Natural killer cell (primary cell): ENCODE results near the gene NFIA. TPM values are rescaled to one million over a fixed set of nuclear protein-coding genes. Genes with fewer than 3 reads are reported as not detected.

Experiments used
- ATAC-seq, 3 donors: fragments of 150-1000 bp in 2 of 3; fragments of 200-7000 bp in 1 of 3; cut with Tn5 transposase; 1 replicate in 1 of 3; 2 replicates in 2 of 3; pipeline ENCODE4 v1.10.0; 2021; ENCODE audit warnings: mild to moderate bottlenecking in 2 of 3, moderate library complexity in 2 of 3
- DNase-seq, 2 donors: peaks; one replicate each; pipeline versions ENCODE4 v3.0.0 to v3.0.0-alpha.2; 2013 to 2021; ENCODE audit warnings: mixed read lengths in 1 of 2
- H3K27ac ChIP-seq: one replicate; pipeline ENCODE4 v1.5.1; 2013; ENCODE audit warnings: mild to moderate bottlenecking, low read length
- H3K27me3 ChIP-seq: one replicate; pipeline ENCODE4 v1.6.1; 2013; ENCODE audit warnings: low read length; ENCODE audit not compliant: control insufficient read depth, insufficient read depth
- H3K36me3 ChIP-seq: one replicate; pipeline ENCODE4 v1.6.1; 2013; ENCODE audit warnings: low read length; ENCODE audit not compliant: control insufficient read depth, insufficient read depth
- H3K4me1 ChIP-seq: one replicate; pipeline ENCODE4 v1.6.1; 2013; ENCODE audit warnings: low read length; ENCODE audit not compliant: control insufficient read depth, insufficient read depth
- H3K4me3 ChIP-seq: one replicate; pipeline ENCODE4 v1.5.1; 2013; ENCODE audit warnings: low read length
- H3K9me3 ChIP-seq: one replicate; pipeline ENCODE4 v1.6.1; 2013; ENCODE audit warnings: low read length; ENCODE audit not compliant: control insufficient read depth, insufficient read depth
- H3K27ac Mint-ChIP-seq, 2 donors: one replicate each; pipeline ENCODE4 v1.8.0; 2022; ENCODE audit warnings: mild to moderate bottlenecking in 2 of 2, mixed read lengths in 2 of 2, moderate library complexity in 1 of 2
- H3K27me3 Mint-ChIP-seq, 2 donors: one replicate each; pipeline ENCODE4 v1.8.0; 2022; ENCODE audit warnings: low read depth in 2 of 2, mixed read lengths in 2 of 2
- H3K36me3 Mint-ChIP-seq: one replicate; pipeline ENCODE4 v1.8.0; 2022; ENCODE audit warnings: mixed read lengths
- H3K4me1 Mint-ChIP-seq, 2 donors: one replicate each; pipeline ENCODE4 v1.8.0; 2022; ENCODE audit warnings: mixed read lengths in 2 of 2
- H3K4me3 Mint-ChIP-seq: one replicate; pipeline ENCODE4 v1.8.0; 2022; ENCODE audit warnings: mild to moderate bottlenecking, moderate library complexity, mixed read lengths
- H3K9me3 Mint-ChIP-seq, 2 donors: one replicate each; pipeline ENCODE4 v1.8.0; 2022; ENCODE audit warnings: mixed read lengths in 2 of 2
- WGBS: methylation state at CpG from one replicate; pipeline ENCODE4 v1.1.7; 2013; ENCODE audit warnings: missing lambda C conversion rate; ENCODE audit not compliant: insufficient coverage; 5-methylcytosine and 5-hydroxymethylcytosine counted together
- intact Hi-C: fragments of 100-400 bp; cut with micrococcal nuclease; formaldehyde crosslinking; loops from one replicate; pipeline ENCODE4 v1.14.2; 2022
- total RNA-seq, 4 donors: library from RNA; stranded (reverse); fragments of 120-200 nt in 1 of 4; gene quantifications; one replicate each; pipeline versions ENCODE4 v1.2.3 to v1.2.4, GENCODE V29; 2013 to 2022
- TF ChIP-seq, protein P1 (sequence below): fragments of 200-600 bp; IDR thresholded peaks from one replicate; pipeline ENCODE4 v1.8.0; 2022; ENCODE audit warnings: antibody characterized with exemption

Gene NFIA
- total RNA-seq, 3 donors from 2014 or later (not counting 1 experiment from before 2014, with no cell fraction given), result 3.5 to 6.5 (median 3.6) TPM

DNA sequence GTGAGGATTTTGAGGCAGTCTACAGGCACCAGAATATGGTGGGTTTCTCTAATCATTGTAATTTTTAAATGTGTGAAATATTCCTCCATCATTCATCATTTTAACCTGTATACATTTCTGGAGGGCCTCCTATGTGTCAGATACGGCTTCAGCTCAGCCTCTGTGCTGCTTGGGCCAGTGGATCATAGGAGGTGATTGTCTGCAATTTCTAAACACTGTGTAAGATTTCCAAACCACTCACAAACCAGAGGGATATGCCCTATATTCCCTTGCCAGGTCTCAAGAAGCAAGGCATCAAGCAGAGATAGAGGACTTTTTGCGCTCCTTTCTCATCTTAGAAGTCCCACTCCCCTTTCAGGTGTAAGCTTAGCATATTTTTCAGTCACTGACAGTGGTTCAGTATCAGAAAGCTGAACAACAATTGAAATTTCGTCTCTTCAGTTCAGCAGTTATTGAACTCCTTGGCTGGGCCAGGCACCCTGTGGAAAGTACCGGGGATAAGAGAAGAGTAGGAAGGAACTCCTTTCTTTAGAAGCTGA is 190.9 kb downstream of the NFIA start:
- Mint-ChIP-seq H3K27ac (no peak overlapping the region), H3K27me3 (peaks cover 4 to 26% of the 10 kb centered on the region in 2 donors), H3K9me3 (no peaks in the 10 kb centered on the region), H3K4me3 (no peak overlapping the region), H3K36me3 (no peaks in the 10 kb centered on the region), H3K4me1 (peaks cover 5 to 9% of the 10 kb centered on the region in 2 donors)
- Histone ChIP-seq H3K27me3 (no peaks in the 10 kb centered on the region), H3K27ac (no peak overlapping the region), H3K4me1 (no peaks in the 10 kb centered on the region), H3K36me3 (no peaks in the 10 kb centered on the region), H3K9me3 (no peaks in the 10 kb centered on the region), H3K4me3 (no peak overlapping the region)
- intact Hi-C loops, result no loop called here
- DNase-seq, result no peak
- ATAC-seq, result no peak
- WGBS, result 91% methylated on average over 2 of the region's 4 CpGs
- TF ChIP-seq, protein P1, sequence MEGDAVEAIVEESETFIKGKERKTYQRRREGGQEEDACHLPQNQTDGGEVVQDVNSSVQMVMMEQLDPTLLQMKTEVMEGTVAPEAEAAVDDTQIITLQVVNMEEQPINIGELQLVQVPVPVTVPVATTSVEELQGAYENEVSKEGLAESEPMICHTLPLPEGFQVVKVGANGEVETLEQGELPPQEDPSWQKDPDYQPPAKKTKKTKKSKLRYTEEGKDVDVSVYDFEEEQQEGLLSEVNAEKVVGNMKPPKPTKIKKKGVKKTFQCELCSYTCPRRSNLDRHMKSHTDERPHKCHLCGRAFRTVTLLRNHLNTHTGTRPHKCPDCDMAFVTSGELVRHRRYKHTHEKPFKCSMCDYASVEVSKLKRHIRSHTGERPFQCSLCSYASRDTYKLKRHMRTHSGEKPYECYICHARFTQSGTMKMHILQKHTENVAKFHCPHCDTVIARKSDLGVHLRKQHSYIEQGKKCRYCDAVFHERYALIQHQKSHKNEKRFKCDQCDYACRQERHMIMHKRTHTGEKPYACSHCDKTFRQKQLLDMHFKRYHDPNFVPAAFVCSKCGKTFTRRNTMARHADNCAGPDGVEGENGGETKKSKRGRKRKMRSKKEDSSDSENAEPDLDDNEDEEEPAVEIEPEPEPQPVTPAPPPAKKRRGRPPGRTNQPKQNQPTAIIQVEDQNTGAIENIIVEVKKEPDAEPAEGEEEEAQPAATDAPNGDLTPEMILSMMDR, result no peak

DNA sequence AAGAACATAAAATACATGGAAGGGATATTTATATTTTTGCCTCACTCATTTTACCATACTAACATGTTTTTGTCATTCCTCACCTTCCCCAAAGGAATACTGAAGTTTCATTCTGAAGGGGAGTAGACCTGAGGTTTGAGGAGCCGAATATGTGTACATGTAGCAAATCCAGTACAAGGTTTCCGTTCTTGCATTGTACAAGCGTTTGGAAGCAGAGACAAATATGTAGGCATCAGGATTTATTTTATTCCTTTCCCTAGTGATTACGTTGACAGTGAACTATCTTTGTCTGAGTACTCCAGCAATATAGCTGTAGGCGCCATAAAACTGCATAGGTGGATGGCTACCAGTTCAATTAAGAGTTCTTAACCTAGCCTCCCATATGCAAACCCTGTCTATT is 191.5 kb downstream of the NFIA start:
- H3K4me3 ChIP-seq, result no peak overlapping the region
- H3K27me3 Mint-ChIP-seq, result peaks cover 4 to 26% of the 10 kb centered on the region in 2 donors
- H3K9me3 ChIP-seq, result no peaks in the 10 kb centered on the region
- H3K27ac ChIP-seq, result no peak overlapping the region
- no peak overlapping the region for H3K27ac Mint-ChIP-seq
- H3K36me3 ChIP-seq, result no peaks in the 10 kb centered on the region
- H3K27me3 ChIP-seq, result no peaks in the 10 kb centered on the region
- WGBS, result 95% methylated on average over 5 of the region's 5 CpGs
- no peaks in the 10 kb centered on the region for H3K36me3 Mint-ChIP-seq
- ATAC-seq (no peak), DNase-seq (no peak)
- H3K4me1 Mint-ChIP-seq, result peaks cover 5 to 9% of the 10 kb centered on the region in 2 donors
- no peaks in the 10 kb centered on the region for H3K9me3 Mint-ChIP-seq
- H3K4me1 ChIP-seq, result no peaks in the 10 kb centered on the region
- intact Hi-C loops, result no loop called here
- H3K4me3 Mint-ChIP-seq, result no peak overlapping the region
- TF ChIP-seq, protein P1, result no peak

GRCh38 chr1:61274939-61275338 is 192.6 kb downstream of the NFIA start:
- H3K4me3 Mint-ChIP-seq, result no peak overlapping the region
- intact Hi-C loops, result no loop called here
- TF ChIP-seq, protein P1, result no peak
- peaks cover 0 to under 1% of the 10 kb centered on the region in 2 donors for H3K4me1 Mint-ChIP-seq
- Histone ChIP-seq H3K4me3 (no peak overlapping the region), H3K4me1 (no peaks in the 10 kb centered on the region), H3K27me3 (no peaks in the 10 kb centered on the region), H3K36me3 (no peaks in the 10 kb centered on the region), H3K9me3 (no peaks in the 10 kb centered on the region), H3K27ac (no peak overlapping the region)
- 94% methylated on average over 7 of the region's 7 CpGs for WGBS
- H3K36me3 Mint-ChIP-seq, result no peaks in the 10 kb centered on the region
- H3K9me3 Mint-ChIP-seq, result no peaks in the 10 kb centered on the region
- DNase-seq, result no peak
- H3K27ac Mint-ChIP-seq, result no peak overlapping the region
- ATAC-seq, result no peak
- H3K27me3 Mint-ChIP-seq, result peaks cover 4 to 22% of the 10 kb centered on the region in 2 donors

GRCh38 chr1:61276246-61276645 is 193.9 kb downstream of the NFIA start:
- no peak overlapping the region for H3K4me3 Mint-ChIP-seq
- no peaks in the 10 kb centered on the region for H3K9me3 Mint-ChIP-seq
- peaks cover 4 to 18% of the 10 kb centered on the region in 2 donors for H3K27me3 Mint-ChIP-seq
- no peaks in the 10 kb centered on the region for H3K36me3 Mint-ChIP-seq
- H3K4me3 ChIP-seq, result no peak overlapping the region
- TF ChIP-seq, protein P1, result no peak
- intact Hi-C loops, result no loop called here
- no peak overlapping the region for H3K27ac Mint-ChIP-seq
- no peaks in the 10 kb centered on the region for H3K36me3 ChIP-seq
- DNase-seq, result no peak
- no peak overlapping the region for H3K27ac ChIP-seq
- H3K27me3 ChIP-seq, result no peaks in the 10 kb centered on the region
- no peaks in the 10 kb centered on the region for H3K4me1 ChIP-seq
- no peaks in the 10 kb centered on the region for H3K4me1 Mint-ChIP-seq
- H3K9me3 ChIP-seq, result no peaks in the 10 kb centered on the region
- no peak for ATAC-seq
- 35% methylated on average over 2 of the region's 3 CpGs for WGBS
